GM13977 (cell line): ENCODE data around the gene SRRM1.

Experiments
- DNase-seq: peaks from one replicate; pipeline ENCODE4 v3.0.0; 2012; ENCODE audit warnings: low spot score
- in situ Hi-C: fragments of 300-500 bp; cut with MboI; formaldehyde crosslinking; loops from one replicate; pipeline ENCODE4 v1.12.0; 2022; ENCODE audit warnings: low sequenced_read_pairs, low pct_unique_long_range_greater_than_20kb, mixed read lengths, inconsistent platforms; ENCODE audit not compliant: unreplicated experiment
- TF ChIP-seq, protein P1 (sequence below): IDR thresholded peaks from 2 replicates; pipeline ENCODE4 v1.5.1; 2012; ENCODE audit warnings: mild to moderate bottlenecking, control low read depth; ENCODE audit not compliant: insufficient read depth; ENCODE audit errors: extremely low read depth, missing control alignments

The SRRM1 gene

DNA sequence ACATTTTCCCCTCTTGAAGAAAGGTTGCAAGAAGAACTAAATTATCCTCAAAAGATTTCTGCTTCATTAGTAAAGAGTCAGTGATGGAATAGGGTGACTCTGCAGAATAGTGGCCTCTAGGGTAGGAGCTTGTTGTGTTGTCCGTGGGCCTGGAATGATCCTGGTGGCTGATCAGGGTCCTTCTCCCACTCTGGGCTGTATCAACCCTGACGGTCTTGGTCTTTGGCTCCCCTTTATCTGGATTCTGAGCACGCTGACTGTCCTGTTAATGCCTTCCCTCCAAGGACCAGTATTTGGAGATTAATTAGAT is 36.9 kb upstream of the SRRM1 start:
- DNase-seq, result no peak
- in situ Hi-C loops, result no loop called here
- TF ChIP-seq, protein P1, sequence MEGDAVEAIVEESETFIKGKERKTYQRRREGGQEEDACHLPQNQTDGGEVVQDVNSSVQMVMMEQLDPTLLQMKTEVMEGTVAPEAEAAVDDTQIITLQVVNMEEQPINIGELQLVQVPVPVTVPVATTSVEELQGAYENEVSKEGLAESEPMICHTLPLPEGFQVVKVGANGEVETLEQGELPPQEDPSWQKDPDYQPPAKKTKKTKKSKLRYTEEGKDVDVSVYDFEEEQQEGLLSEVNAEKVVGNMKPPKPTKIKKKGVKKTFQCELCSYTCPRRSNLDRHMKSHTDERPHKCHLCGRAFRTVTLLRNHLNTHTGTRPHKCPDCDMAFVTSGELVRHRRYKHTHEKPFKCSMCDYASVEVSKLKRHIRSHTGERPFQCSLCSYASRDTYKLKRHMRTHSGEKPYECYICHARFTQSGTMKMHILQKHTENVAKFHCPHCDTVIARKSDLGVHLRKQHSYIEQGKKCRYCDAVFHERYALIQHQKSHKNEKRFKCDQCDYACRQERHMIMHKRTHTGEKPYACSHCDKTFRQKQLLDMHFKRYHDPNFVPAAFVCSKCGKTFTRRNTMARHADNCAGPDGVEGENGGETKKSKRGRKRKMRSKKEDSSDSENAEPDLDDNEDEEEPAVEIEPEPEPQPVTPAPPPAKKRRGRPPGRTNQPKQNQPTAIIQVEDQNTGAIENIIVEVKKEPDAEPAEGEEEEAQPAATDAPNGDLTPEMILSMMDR, result no peak

DNA sequence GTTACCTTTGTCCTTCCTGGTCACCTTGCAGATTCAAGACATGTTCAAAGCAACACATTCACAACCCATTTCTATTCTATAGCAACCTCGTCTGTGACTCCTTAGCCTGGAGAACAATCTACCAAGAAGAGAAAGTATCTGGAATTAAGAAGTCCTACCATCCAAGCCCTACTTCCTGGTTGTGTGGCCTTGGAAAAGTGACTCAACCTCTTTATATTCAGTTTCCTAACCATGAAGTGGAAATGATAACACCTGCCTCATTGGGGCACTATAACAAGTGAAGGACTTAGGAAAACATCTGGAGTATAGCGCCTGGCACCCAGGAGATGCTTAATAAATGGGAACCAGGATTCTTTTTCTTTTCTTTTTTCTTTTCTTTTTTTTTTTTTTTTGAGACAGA is 36.5 kb upstream of the SRRM1 start:
- no peak for DNase-seq
- in situ Hi-C loops, result no loop called here
- TF ChIP-seq, protein P1, result no peak

DNA sequence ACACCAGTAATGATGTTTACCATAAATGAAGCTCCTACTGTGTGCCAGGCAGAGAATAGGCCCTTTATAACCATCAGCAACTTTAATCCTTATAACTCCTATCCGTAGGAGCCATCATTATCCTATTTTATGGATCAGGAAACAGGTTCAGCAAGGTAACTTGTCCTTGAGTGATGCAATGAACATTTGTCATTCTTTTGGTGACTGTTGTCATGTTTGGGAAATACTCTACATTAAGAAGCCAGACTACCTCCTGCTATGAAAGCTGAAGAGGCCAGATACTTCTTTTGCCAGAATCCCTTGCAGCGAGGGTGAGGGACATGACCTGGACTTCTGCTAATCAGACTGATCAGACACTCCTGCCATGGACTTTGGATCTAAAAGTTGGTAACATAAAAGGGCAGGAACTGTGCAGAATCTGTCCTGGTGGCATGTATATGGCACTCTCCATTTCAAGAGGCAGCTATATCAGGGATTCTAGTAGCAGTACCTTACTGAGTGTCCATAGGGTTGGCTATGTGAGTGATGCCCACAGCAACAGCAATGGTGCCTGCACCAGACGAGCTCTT is 33.1 kb upstream of the SRRM1 start:
- no peak for DNase-seq
- in situ Hi-C loops, result no loop called here
- TF ChIP-seq, protein P1, result no peak

DNA sequence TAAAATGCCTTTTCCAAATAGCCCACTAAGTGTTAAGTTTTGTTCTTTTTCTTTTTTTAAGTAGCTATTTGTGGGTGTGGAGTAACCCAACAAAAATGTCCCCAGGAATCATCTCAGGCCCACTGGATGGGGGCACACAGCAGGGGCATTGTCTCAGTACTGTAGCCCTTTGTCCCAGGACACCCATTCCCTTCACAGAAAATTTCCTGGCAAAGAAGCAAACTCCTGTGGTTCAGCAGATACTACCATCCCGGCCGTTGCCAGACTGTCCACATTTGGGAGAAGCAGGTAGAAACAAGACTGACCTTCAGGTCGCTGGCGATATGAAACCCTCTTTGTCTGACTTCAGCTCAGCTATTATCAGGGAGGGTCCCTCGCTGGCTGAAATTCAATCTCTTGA is 23.7 kb upstream of the SRRM1 start:
- in situ Hi-C loops, result no loop called here
- TF ChIP-seq, protein P1, result no peak

DNA sequence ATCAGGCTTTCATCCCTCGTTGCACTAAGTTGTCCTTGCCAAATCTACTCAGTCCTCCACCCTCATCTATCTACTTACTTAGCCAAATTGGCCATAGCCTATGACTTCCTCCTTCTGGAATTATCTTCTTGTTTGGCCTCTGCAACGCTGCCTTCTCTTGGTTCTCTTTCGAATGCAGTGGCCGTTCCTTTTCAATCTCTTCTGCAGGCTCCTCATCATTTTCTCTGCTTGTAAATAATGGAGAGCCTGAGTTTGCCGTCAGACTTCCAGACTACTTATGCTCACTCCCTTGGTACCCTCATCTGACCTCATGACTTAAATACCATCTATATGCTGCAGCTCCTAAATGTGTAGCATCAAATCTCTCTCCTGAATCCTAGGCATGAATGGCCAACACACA is 22.4 kb upstream of the SRRM1 start:
- in situ Hi-C loops, result no loop called here
- no peak for DNase-seq
- TF ChIP-seq, protein P1, result no peak

More for the DNA sequence above, 23.7 kb upstream of the SRRM1 start:
- DNase-seq, result no peak

DNA sequence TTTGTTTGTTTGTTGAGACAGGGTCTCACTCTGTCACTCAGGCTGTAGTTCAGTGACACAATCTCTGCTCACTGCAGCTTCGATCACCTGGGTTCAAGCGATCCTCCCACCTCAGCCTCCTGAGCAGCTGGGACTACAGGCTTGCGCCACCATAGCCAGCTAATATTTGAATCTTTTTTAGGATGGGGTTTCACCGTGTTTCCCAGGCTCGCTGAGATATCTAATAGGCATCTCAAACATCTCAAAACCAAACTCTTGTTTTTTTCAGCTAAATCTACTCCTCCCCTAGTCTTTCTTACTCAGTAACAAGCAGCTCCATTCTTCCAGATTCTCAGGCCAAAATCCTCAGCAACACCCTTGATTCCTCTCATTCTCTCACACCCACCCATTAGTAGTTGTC is 22.0 kb upstream of the SRRM1 start:
- no peak for DNase-seq
- TF ChIP-seq, protein P1, result no peak
- in situ Hi-C loops, result no loop called here

DNA sequence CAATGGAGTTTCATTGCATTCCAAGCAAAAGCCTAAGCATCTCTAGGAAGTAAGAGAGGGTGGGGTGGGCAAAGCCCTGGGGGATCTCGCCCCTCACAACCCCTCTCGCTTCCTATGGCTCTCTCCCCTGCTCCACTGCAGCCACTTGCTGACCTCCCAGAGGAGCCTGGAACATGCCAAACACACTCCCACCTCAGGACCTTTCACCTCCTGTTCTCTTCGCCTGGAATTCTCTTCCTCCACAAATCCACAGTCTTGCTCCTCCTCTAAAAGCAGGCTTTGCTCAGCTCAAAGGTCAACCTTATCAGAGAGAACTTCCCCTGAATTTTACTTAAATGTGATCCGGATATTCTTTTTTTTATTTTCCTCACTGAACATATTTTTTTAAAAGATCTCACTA is 20.9 kb upstream of the SRRM1 start:
- in situ Hi-C loops, result no loop called here
- TF ChIP-seq, protein P1, result no peak
- DNase-seq, result no peak
